HG02623 (cell line): ENCODE results near the gene ZSCAN1.

Experiments
- ATAC-seq: cut with Tn5 transposase; IDR thresholded peaks from one replicate; pipeline ENCODE4 v1.9.1; 2021; ENCODE audit warnings: moderate library complexity; ENCODE audit not compliant: unreplicated experiment

The ZSCAN1 gene

DNA sequence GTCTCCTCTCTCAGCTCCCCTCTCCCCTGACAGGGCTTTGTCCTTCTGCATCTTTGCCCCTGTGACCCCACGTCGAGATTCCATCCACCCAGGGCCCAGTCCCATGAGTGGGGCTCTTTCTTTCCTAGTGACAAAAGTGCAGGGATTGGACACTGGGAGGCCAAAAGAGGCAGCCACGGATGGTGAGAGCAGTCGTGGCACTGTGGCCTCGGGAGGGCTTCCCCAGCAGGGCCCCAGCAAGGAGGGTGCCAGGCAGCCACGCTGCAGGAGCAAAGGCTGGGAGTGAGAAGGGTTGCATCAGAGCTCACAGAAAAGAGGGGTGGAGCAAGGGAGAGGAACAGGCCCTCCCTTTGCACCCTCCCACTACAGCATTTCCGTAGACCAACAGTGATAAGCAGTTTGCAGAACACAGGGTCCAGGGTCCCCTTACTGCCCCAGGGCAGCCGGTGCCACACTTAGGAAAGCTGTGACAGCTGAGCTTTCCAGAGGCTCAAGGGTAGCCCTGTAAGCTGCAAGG is 4.9 kb downstream of the ZSCAN1 start:
- ATAC-seq: no peak

- ATAC-seq: no peak
Observed at GRCh38 chr19:58040751-58041525, 7.1 kb downstream of the ZSCAN1 start.

GRCh38 chr19:58042495-58043340 is 8.9 kb downstream of the ZSCAN1 start:
- no peak for ATAC-seq

GRCh38 chr19:58044391-58044790 is 10.6 kb downstream of the ZSCAN1 start:
- no peak for ATAC-seq

DNA sequence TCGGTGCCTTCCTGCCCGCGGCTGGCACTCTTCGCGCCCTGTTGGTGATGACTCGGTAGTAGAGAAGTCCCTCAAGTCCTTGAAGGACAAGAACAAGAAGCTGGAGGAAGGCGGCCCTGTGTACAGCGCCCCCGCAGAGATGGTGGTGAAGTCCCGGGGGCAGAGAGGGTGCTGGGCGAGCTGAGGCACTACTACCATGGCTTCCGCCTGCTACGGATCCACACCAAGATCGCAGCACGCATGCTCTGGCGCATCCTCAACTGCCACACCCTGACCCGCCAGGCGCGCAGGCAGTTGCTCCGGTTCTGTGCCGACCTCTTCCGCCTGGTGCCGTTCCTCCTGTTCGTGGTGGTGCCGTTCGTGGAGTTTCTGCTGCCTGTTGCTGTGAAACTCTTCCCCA is 11.1 kb downstream of the ZSCAN1 start:
- no peak for ATAC-seq

DNA sequence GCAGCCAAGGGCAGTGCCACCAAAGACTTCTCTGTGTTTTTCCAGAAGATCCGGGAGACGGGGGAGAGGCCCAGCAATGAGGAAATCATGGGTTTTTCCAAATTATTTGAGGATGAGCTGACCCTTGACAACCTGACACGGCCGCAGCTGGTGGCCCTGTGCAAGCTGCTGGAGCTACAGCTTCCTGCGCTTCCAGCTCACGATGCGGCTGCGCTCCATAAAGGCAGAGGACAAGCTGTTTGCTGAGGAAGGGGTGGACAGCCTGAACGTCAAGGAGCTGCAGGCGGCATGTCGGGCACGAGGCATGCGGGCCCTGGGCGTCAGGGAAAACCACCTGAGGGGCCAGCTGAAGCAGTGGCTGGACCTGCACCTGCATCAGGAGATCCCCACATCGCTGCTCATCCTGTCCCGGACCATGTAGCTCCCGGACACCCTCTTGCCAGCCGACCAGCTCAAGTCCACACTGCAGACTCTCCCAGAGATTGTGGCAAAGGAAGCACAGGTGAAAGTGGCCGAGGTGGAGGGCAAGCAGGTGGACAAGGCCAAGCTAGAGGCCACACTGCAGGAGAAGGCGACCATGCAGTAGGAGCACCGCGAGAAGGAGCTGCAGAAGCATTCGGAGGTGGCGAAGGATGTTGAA is 11.7 kb downstream of the ZSCAN1 start:
- ATAC-seq: no peak

- ATAC-seq: no peak
Observed at GRCh38 chr19:58046856-58047255, 13.0 kb downstream of the ZSCAN1 start.

DNA sequence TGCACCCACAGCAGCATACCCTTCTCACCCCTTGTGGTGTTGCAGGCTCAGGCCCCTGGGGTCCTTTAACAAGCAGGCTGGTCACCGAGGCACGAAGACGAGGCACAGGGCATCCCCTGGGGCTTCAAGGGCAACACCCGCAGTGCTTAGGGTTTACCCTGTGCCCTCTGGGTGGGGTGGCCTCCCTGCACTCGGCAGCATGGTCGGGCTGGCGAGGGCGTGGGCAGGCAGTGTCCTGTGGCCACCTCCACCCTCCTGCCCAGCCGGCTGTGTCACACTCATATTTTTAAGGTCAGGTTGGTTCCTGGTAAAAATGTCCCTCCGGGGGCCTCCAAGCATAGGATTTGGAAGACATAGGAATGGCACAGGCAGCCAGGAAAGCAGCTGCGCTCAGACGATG is 13.8 kb downstream of the ZSCAN1 start:
- no peak for ATAC-seq

- no peak for ATAC-seq
Observed at GRCh38 chr19:58052256-58052655, 18.4 kb downstream of the ZSCAN1 start.

DNA sequence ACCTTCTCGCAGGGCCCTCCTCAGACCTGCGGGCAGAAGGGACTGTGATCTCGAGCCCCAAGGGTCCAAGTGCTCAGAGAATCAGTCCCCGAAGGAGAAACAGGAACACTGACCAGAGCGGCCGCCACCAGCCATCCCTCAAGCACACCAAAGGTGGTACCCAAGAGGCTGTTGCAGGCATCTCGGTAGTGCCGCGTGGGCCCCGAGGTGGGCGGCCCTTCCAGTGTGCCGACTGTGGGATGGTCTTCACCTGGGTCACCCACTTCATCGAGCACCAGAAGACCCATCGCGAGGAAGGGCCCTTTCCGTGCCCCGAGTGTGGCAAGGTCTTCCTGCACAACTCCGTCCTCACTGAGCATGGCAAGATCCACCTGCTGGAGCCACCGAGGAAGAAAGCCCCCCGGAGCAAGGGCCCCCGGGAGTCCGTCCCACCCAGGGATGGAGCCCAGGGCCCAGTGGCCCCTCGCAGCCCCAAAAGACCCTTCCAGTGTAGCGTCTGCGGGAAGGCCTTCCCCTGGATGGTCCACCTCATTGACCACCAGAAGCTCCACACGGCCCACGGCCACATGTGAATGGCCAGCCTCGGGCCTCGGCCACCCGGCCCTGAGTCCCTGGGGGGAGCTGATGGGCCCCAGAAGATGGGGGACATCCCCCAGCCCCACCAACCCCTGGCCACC is 19.8 kb downstream of the ZSCAN1 start:
- ATAC-seq: no peak

GRCh38 chr19:58054901-58055874 is 21.4 kb downstream of the ZSCAN1 start:
- ATAC-seq: no peak

GRCh38 chr19:58056261-58056660 is 22.4 kb downstream of the ZSCAN1 start:
- no peak for ATAC-seq

GRCh38 chr19:58056861-58057260 is 23.0 kb downstream of the ZSCAN1 start:
- ATAC-seq: no peak

DNA sequence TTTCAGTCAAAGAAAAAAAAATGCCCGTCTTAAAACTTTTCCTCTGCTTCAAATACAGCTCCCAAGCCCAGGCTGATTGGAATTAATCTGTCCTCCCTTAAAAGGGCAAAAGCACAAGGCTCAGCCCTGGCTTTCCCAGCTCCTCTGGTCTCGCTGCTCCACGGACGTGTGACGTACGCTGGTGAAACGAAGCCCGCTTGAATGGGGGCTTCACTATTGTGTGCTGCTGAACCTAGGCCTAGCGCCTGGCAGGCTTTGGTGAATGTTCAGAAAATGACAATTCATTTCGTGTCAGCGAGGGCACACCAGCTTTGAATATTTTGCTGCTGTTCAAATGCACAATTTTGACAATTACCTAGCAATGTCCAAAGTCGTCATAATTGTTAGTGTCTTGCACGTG is 24.6 kb downstream of the ZSCAN1 start:
- ATAC-seq: no peak

DNA sequence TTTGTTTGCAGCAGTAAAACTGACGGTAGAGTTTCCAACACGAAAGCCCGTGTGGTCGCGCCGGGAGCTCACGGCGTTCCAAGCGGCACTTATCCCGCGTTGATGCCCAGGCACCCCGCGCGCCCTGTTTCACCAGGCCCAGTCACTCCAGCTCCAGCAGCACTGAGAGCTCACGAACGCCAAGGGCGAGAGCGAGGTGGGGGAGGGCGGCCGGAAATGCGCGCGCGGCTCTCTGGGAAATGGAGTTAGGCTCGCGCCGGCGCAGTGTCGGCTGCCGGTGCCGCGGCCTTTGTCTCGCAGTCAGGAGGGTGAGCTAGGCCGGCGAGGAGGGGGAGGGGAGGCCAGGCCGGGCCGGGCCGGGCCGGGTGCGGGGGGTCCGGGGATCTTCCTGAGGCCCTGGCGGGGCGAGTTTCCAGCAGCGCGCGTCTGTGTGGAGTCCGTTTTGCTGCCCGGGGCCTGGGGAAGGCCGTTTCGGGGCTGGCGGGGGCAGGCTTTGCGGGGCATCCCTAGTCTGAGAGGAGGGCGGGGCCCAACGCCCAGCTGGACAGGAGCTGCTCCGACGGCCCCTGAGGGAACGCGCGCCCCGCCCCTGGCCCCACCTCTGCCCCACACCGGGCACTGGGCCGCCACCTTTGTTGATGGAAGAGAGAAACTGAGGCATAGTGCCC is 25.3 kb downstream of the ZSCAN1 start, which contains the start of gene ZNF135:
TSS of gene ZNF135 (plus strand) at position 280 of the 668 bp plus-strand sequence. CDS start 721 bp downstream, outside the sequence.
- no peak for ATAC-seq

DNA sequence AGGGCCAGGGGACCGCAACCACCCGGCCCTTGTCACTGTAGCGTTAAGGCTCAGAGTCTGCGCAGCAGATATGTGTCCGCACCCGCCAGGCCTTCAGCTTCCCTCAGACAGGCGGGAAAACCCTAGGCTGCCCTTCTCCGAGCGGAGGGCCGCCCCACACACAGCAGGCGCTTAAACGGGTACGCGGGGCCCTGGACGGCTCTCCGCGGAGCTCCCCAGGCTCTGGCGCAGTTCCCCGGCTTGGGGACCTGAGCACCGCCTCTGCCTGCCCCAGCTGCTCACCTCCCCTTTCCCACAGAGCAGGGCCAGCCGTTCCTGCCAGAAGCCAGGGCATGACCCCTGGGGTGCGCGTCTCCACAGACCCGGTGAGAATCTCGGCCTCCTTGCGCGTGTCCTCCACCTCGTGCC is 25.9 kb downstream of the ZSCAN1 start:
- ATAC-seq: no peak

GRCh38 chr19:58060231-58060630 is 26.4 kb downstream of the ZSCAN1 start:
- ATAC-seq: no peak

DNA sequence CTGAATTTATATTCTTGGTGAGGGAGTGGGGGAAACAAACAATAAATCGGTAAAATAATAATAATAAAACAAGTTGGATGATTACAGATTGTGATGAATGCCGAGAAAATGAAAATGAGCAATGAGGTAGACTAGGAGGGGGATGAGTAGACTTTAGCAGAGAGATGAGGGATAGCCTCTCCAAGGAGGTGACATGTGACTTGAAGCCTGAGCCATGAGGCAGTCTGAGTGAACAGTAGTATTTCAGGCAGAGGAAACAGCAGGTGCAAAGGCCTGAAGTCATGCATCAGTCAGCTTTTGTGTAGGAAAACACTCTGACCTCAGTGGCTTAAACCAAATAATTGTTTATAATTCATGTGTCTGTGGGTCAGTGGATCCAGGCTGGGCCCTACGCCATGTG is 29.9 kb downstream of the ZSCAN1 start:
- ATAC-seq: no peak
